WTC11 (cell line): ENCODE results near the gene EDC4. TPM values are rescaled to one million over a fixed set of nuclear protein-coding genes. Genes with fewer than 3 reads are reported as not detected.

Experiments
- ATAC-seq: fragments of 200-7000 bp; cut with Tn5 transposase; 2 replicates; pipeline ENCODE4 v1.10.0; 2021; ENCODE audit warnings: mild to moderate bottlenecking, moderate library complexity
- CTCF ChIA-PET: fragments of 300-600 bp; sonication (Branson Sonifier 250); formaldehyde crosslinking; loops from one replicate; lab custom pipeline; 2021; ENCODE audit warnings: antibody characterized with exemption; lab: Charles Lee
- POLR2A ChIA-PET: fragments of 350-600 bp; sonication (Branson Sonifier 250); formaldehyde crosslinking; loops from one replicate; lab custom pipeline; 2021; ENCODE audit warnings: antibody characterized with exemption; lab: Charles Lee
- DNase-seq: peaks from one replicate; pipeline ENCODE4 v3.0.0; 2021; ENCODE audit warnings: low spot score
- H3K27ac Mint-ChIP-seq: 2 replicates; pipeline ENCODE4 v1.8.0; 2021; ENCODE audit warnings: mixed read lengths
- H3K27me3 Mint-ChIP-seq: 2 replicates; pipeline ENCODE4 v1.8.0; 2021; ENCODE audit warnings: low read depth, mild to moderate bottlenecking, moderate library complexity, mixed read lengths
- H3K36me3 Mint-ChIP-seq: 2 replicates; pipeline ENCODE4 v1.8.0; 2021; ENCODE audit warnings: mixed read lengths
- H3K4me1 Mint-ChIP-seq: 2 replicates; pipeline ENCODE4 v1.8.0; 2022; ENCODE audit warnings: mixed read lengths
- H3K4me3 Mint-ChIP-seq: 2 replicates; pipeline ENCODE4 v1.8.0; 2021; ENCODE audit warnings: mild to moderate bottlenecking, moderate library complexity, mixed read lengths
- H3K9me3 Mint-ChIP-seq: 2 replicates; pipeline ENCODE4 v1.8.0; 2021; ENCODE audit warnings: mixed read lengths
- ATF1 ChIP-seq: sonication (generic); formaldehyde crosslinking; IDR thresholded peaks from 2 replicates; pipeline ENCODE4 v1.8.1; 2023; ENCODE audit warnings: mild to moderate bottlenecking, moderate library complexity, missing genetic modification reagents
- ATF2 ChIP-seq: sonication (generic); formaldehyde crosslinking; IDR thresholded peaks from 2 replicates; pipeline ENCODE4 v1.8.1; 2022; ENCODE audit warnings: low read depth, missing genetic modification reagents, borderline replicate concordance
- CBFB ChIP-seq: sonication (generic); formaldehyde crosslinking; IDR thresholded peaks from 2 replicates; pipeline ENCODE4 v1.8.1; 2022; ENCODE audit warnings: mild to moderate bottlenecking, low read depth, missing genetic modification reagents
- CDX4 ChIP-seq: fragments of 250-450 bp; sonication (Bioruptor Pico); IDR thresholded peaks from 2 replicates; pipeline ENCODE4 v1.9.0; 2021; ENCODE audit warnings: moderate library complexity, mild to moderate bottlenecking, inconsistent platforms, borderline replicate concordance
- E2F1 ChIP-seq: sonication (generic); formaldehyde crosslinking; IDR thresholded peaks from 2 replicates; pipeline ENCODE4 v1.8.0; 2022; ENCODE audit warnings: mild to moderate bottlenecking, missing genetic modification reagents
- ESRRA ChIP-seq: sonication (generic); formaldehyde crosslinking; IDR thresholded peaks from 2 replicates; pipeline ENCODE4 v1.8.1; 2022; ENCODE audit warnings: mild to moderate bottlenecking, missing genetic modification reagents, borderline replicate concordance
- FOXJ3 ChIP-seq: sonication (generic); formaldehyde crosslinking; IDR thresholded peaks from 2 replicates; pipeline ENCODE4 v1.9.0; 2021; ENCODE audit warnings: missing genetic modification reagents, mild to moderate bottlenecking, borderline replicate concordance
- FOXP1 ChIP-seq: sonication (generic); formaldehyde crosslinking; IDR thresholded peaks from 2 replicates; pipeline ENCODE4 v1.8.0; 2022; ENCODE audit warnings: missing genetic modification reagents, mild to moderate bottlenecking, moderate library complexity, borderline replicate concordance
- GTF2I ChIP-seq: fragments of 250-450 bp; sonication (Bioruptor Pico); conservative IDR thresholded peaks from 2 replicates; pipeline ENCODE4 v1.4.0; 2021; ENCODE audit warnings: mild to moderate bottlenecking
- IRF2 ChIP-seq: sonication (generic); formaldehyde crosslinking; IDR thresholded peaks from 2 replicates; pipeline ENCODE4 v1.8.0; 2022; ENCODE audit warnings: low read depth, missing genetic modification reagents, borderline replicate concordance
- MXD4 ChIP-seq: fragments of 250-450 bp; sonication (Bioruptor Pico); IDR thresholded peaks from 2 replicates; pipeline ENCODE4 v1.8.0; 2021; ENCODE audit warnings: mild to moderate bottlenecking, moderate library complexity, borderline replicate concordance
- NFE2L1 ChIP-seq: sonication (generic); formaldehyde crosslinking; IDR thresholded peaks from 2 replicates; pipeline ENCODE4 v1.8.1; 2023; ENCODE audit warnings: missing genetic modification reagents
- NR2C2 ChIP-seq: sonication (generic); formaldehyde crosslinking; IDR thresholded peaks from 2 replicates; pipeline ENCODE4 v1.8.0; 2022; ENCODE audit warnings: mild to moderate bottlenecking, missing genetic modification reagents
- PRRX2 ChIP-seq: fragments of 250-450 bp; sonication (Bioruptor Pico); IDR thresholded peaks from 2 replicates; pipeline ENCODE4 v1.8.0; 2021; ENCODE audit warnings: mild to moderate bottlenecking
- SMAD4 ChIP-seq: sonication (generic); formaldehyde crosslinking; IDR thresholded peaks from 2 replicates; pipeline ENCODE4 v1.8.0; 2022; ENCODE audit warnings: mild to moderate bottlenecking, missing genetic modification reagents
- TEAD1 ChIP-seq: sonication (generic); formaldehyde crosslinking; IDR thresholded peaks from 2 replicates; pipeline ENCODE4 v1.8.0; 2022; ENCODE audit warnings: mild to moderate bottlenecking, missing genetic modification reagents
- TEAD4 ChIP-seq: sonication (generic); formaldehyde crosslinking; IDR thresholded peaks from 2 replicates; pipeline ENCODE4 v1.8.0; 2022; ENCODE audit warnings: mild to moderate bottlenecking, missing genetic modification reagents
- USF1 ChIP-seq: sonication (generic); formaldehyde crosslinking; IDR thresholded peaks from 2 replicates; pipeline ENCODE4 v1.8.0; 2022; ENCODE audit warnings: mild to moderate bottlenecking, missing genetic modification reagents
- ZMAT4 ChIP-seq: fragments of 250-450 bp; sonication (Bioruptor Pico); IDR thresholded peaks from 2 replicates; pipeline ENCODE4 v1.9.0; 2021; ENCODE audit warnings: mild to moderate bottlenecking
- ZNF121 ChIP-seq: sonication (generic); formaldehyde crosslinking; IDR thresholded peaks from 2 replicates; pipeline ENCODE4 v1.8.0; 2023; ENCODE audit warnings: missing genetic modification reagents
- ZNF219 ChIP-seq: sonication (generic); formaldehyde crosslinking; IDR thresholded peaks from 2 replicates; pipeline ENCODE4 v1.8.0; 2023; ENCODE audit warnings: missing genetic modification reagents, mild to moderate bottlenecking, borderline replicate concordance
- ZNF232 ChIP-seq: sonication (generic); formaldehyde crosslinking; IDR thresholded peaks from 2 replicates; pipeline ENCODE4 v1.8.0; 2022; ENCODE audit warnings: mild to moderate bottlenecking, missing genetic modification reagents
- ZNF281 ChIP-seq: sonication (generic); formaldehyde crosslinking; IDR thresholded peaks from 2 replicates; pipeline ENCODE4 v1.8.0; 2023; ENCODE audit warnings: mild to moderate bottlenecking, missing genetic modification reagents
- ZNF317 ChIP-seq: sonication (generic); formaldehyde crosslinking; IDR thresholded peaks from 2 replicates; pipeline ENCODE4 v1.8.1; 2023; ENCODE audit warnings: low read depth, mild to moderate bottlenecking, moderate library complexity, missing genetic modification reagents, borderline replicate concordance
- ZNF425 ChIP-seq: fragments of 250-450 bp; sonication (Bioruptor Pico); conservative IDR thresholded peaks from 2 replicates; pipeline ENCODE4 v1.9.0; 2021; ENCODE audit warnings: mild to moderate bottlenecking
- ZNF671 ChIP-seq: fragments of 250-450 bp; sonication (Bioruptor Pico); IDR thresholded peaks from 2 replicates; pipeline ENCODE4 v1.8.0; 2021; ENCODE audit warnings: mild to moderate bottlenecking
- total RNA-seq: library from RNA; stranded (reverse); gene quantifications from 3 replicates; pipeline ENCODE4 v1.2.3, GENCODE V29; 2021

Gene EDC4
- total RNA-seq, 1 experiment from 2014 or later: 83.7 TPM

GRCh38 chr16:67923414-67924116, 50.7 kb downstream of the EDC4 start:
- Mint-ChIP-seq H3K9me3 (no peaks in the 10 kb centered on the region), H3K27me3 (no peaks in the 10 kb centered on the region; the same call in 1 of the 2 replicates), H3K27ac (no peak overlapping the region), H3K4me3 (no peak overlapping the region), H3K4me1 (peaks cover 21% of the 10 kb centered on the region), H3K36me3 (no peaks in the 10 kb centered on the region)
- ChIA-PET POLR2A (no interaction called here), CTCF (interaction anchor here (0.6 to 1.8 kb wide), 5 partner anchors 12 to 290 kb away, joined by 3 to 12 read pairs (median 4); no protein-coding TSS in a partner anchor)
- TF ChIP-seq ZNF219 (no peak), ZNF317 (no peak), ZNF121 (CRISPR knock-in tag) (no peak), USF1 (CRISPR knock-in tag) (no peak), ESRRA (CRISPR knock-in tag) (no peak), CDX4 (CRISPR knock-in tag) (no peak), ZNF425 (CRISPR knock-in tag) (no peak), NFE2L1 (CRISPR knock-in tag) (no peak), FOXJ3 (CRISPR knock-in tag) (no peak), TEAD1 (CRISPR knock-in tag) (no peak), MXD4 (no peak), NR2C2 (CRISPR knock-in tag) (no peak), ATF2 (no peak), ZNF232 (no peak), IRF2 (CRISPR knock-in tag) (no peak), PRRX2 (CRISPR knock-in tag) (no peak), ZNF671 (no peak)
- ATAC-seq (no peak), DNase-seq (no peak)

GRCh38 chr16:67924140-67924906, 51.5 kb downstream of the EDC4 start:
- no peaks in the 10 kb centered on the region for H3K36me3 Mint-ChIP-seq
- no peaks in the 10 kb centered on the region for H3K9me3 Mint-ChIP-seq
- CTCF ChIA-PET: interaction anchor here (0.7 to 9.2 kb wide), 7 partner anchors 9 to 108 kb away, joined by 3 to 144 read pairs (median 4); partner anchors contain the start of gene NRN1L
- no peak for TF ChIP-seq ZMAT4 (CRISPR knock-in tag)
- no peak for TF ChIP-seq MXD4
- no peak for TF ChIP-seq ZNF317
- no peak for TF ChIP-seq ATF1 (CRISPR knock-in tag)
- TF ChIP-seq TEAD4 (CRISPR knock-in tag): no peak
- no peak for TF ChIP-seq GTF2I
- TF ChIP-seq CBFB: no peak
- no peak for TF ChIP-seq ZNF281 (CRISPR knock-in tag)
- TF ChIP-seq E2F1 (CRISPR knock-in tag): no peak
- TF ChIP-seq FOXP1 (CRISPR knock-in tag): no peak
- no peak for TF ChIP-seq SMAD4 (CRISPR knock-in tag)

More at GRCh38 chr16:67924140-67924906, 51.5 kb downstream of the EDC4 start:
- Mint-ChIP-seq H3K4me3 (no peak overlapping the region), H3K27ac (no peak overlapping the region; the same call in 1 of the 2 replicates), H3K27me3 (no peaks in the 10 kb centered on the region; the same call in 1 of the 2 replicates), H3K4me1 (peaks cover 21% of the 10 kb centered on the region)
- ATAC-seq (no peak), DNase-seq (no peak)
- POLR2A ChIA-PET: interaction anchor here (1.5 kb wide), 1 partner anchor 11 kb away, joined by 3 read pairs; no protein-coding TSS in a partner anchor
